Bronchial epithelial cell (primary cell): ENCODE data around the gene NHLRC4. TPM values are rescaled to one million over a fixed set of nuclear protein-coding genes. Genes with fewer than 3 reads are reported as not detected.

Experiments used
- DNase-seq: peaks from one replicate; pipeline ENCODE4 v3.0.0-alpha.2; 2010; ENCODE audit warnings: low read depth
- FAIRE-seq: peaks from 2 replicates; lab custom pipeline; 2011; peaks lifted over from hg19 to GRCh38; lab: Jason Lieb, UNC
- H3K27me3 ChIP-seq: 2 replicates; pipeline ENCODE4 v1.5.1; 2011; ENCODE audit warnings: low read length; ENCODE audit not compliant: control insufficient read depth, insufficient read depth
- H3K36me3 ChIP-seq: 2 replicates; pipeline ENCODE4 v1.5.1; 2011; ENCODE audit warnings: low read length; ENCODE audit not compliant: control insufficient read depth, insufficient read depth
- H3K4me3 ChIP-seq: 2 replicates; pipeline ENCODE4 v1.5.1; 2011; ENCODE audit warnings: mild to moderate bottlenecking, low read depth, low read length, control low read depth
- total RNA-seq: library from RNA; depleted of rRNA; stranded (reverse); fragments of >200 nt; gene quantifications from 2 replicates; pipeline ENCODE4 v1.2.1, GENCODE V29; 2014
- TF ChIP-seq, protein P1 (sequence below): IDR thresholded peaks from 2 replicates; pipeline ENCODE4 v1.5.1; 2011; ENCODE audit warnings: mild to moderate bottlenecking, moderate library complexity, low read length, control low read depth, inconsistent platforms; ENCODE audit not compliant: insufficient read depth, severe bottlenecking

The NHLRC4 gene
- total RNA-seq, 1 donor from 2014 or later = under 0.01 TPM

- Histone ChIP-seq H3K4me3 (no peak overlapping the region), H3K27me3 (no peaks in the 10 kb centered on the region), H3K36me3 (peaks cover 32% of the 10 kb centered on the region)
- FAIRE-seq (no peak), DNase-seq (no peak)
- TF ChIP-seq, protein P1, sequence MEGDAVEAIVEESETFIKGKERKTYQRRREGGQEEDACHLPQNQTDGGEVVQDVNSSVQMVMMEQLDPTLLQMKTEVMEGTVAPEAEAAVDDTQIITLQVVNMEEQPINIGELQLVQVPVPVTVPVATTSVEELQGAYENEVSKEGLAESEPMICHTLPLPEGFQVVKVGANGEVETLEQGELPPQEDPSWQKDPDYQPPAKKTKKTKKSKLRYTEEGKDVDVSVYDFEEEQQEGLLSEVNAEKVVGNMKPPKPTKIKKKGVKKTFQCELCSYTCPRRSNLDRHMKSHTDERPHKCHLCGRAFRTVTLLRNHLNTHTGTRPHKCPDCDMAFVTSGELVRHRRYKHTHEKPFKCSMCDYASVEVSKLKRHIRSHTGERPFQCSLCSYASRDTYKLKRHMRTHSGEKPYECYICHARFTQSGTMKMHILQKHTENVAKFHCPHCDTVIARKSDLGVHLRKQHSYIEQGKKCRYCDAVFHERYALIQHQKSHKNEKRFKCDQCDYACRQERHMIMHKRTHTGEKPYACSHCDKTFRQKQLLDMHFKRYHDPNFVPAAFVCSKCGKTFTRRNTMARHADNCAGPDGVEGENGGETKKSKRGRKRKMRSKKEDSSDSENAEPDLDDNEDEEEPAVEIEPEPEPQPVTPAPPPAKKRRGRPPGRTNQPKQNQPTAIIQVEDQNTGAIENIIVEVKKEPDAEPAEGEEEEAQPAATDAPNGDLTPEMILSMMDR = no peak
These were observed 31.9 kb upstream of the NHLRC4 start for GRCh38 chr16:534856-535445.

GRCh38 chr16:535446-536405 lies 31.1 kb upstream of the NHLRC4 start:
- Histone ChIP-seq H3K36me3 (peaks cover 31% of the 10 kb centered on the region), H3K4me3 (no peak overlapping the region), H3K27me3 (no peaks in the 10 kb centered on the region)
- FAIRE-seq (no peak), DNase-seq (peak; percentile 64)
- TF ChIP-seq, protein P1 = no peak

GRCh38 chr16:536746-537145 lies 30.1 kb upstream of the NHLRC4 start:
- FAIRE-seq (no peak), DNase-seq (no peak)
- Histone ChIP-seq H3K27me3 (no peaks in the 10 kb centered on the region), H3K4me3 (no peak overlapping the region), H3K36me3 (peaks cover 33% of the 10 kb centered on the region)
- TF ChIP-seq, protein P1 = no peak

DNA sequence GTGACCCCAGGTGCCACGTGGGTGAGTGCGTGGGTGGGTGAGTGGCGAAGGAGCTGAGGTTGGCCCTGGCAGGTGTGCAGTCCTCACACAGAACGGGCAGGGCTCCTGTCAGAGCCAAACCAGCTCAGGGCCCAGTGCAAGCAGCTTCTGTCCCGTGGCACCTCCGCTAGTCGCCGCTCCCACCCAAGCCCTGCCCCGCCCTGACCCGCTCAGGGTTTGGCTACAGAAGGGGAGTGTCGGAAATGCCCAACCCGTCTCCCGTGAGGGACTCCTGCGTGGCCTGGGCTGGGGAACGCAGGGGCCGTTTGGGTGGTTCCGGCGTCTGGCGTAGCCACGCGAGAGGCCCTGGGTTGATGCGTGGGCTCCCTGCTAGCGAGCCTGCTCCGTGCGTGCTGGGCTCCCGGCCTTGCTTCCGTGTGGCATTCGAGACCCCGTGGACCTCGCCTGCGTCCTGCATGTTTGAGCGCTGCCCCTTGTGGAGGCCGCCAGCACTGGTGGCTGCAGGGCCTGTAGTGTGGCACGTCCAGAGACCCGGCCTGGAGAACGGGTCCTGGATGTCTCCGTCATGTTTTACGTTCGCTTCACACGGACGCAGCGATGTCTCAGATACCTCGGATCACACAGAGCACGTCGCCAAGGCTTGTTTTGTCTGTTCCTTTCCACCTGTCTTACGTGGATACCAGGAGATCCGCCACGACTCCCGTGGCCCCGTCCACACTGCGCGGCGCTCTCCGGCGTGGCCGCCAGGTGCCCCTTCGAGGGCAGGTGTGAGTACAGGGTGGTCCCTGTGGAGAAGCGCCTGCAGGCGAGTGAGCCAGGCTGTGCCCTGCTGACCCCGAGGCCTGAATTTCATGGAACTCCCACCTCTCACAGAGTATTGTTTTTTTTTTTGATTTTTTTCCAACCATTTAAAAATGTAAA lies 29.1 kb upstream of the NHLRC4 start:
- TF ChIP-seq, protein P1 = no peak
- FAIRE-seq = no peak
- Histone ChIP-seq H3K27me3 (no peaks in the 10 kb centered on the region), H3K4me3 (no peak overlapping the region), H3K36me3 (peaks cover 34% of the 10 kb centered on the region)
- DNase-seq = no peak

- H3K36me3 ChIP-seq = peaks cover 32% of the 10 kb centered on the region
- no peaks in the 10 kb centered on the region for H3K27me3 ChIP-seq
- FAIRE-seq (no peak), DNase-seq (no peak)
- TF ChIP-seq, protein P1 = no peak
- H3K4me3 ChIP-seq = no peak overlapping the region
These were observed 26.8 kb upstream of the NHLRC4 start for GRCh38 chr16:539901-540530.
